GM12875 (cell line): Measurements from ENCODE around the gene RCOR2.
A peak's percentile ranks its signal among the peaks of the same experiment; 100 is the strongest.
"Not testable (repeated sequence)": the region's sequence is repeated elsewhere in the genome, so short reads cannot be mapped to it uniquely, and the experiment has no call there.

ENCODE experiments used
- H3K4me3 ChIP-seq: one replicate; pipeline ENCODE4 v1.5.1; 2011; ENCODE audit warnings: low read depth, low read length, control low read depth
- TF ChIP-seq, protein P1 (sequence below): IDR thresholded peaks from 2 replicates; pipeline ENCODE4 v1.5.1; 2011; ENCODE audit warnings: low read depth, mild to moderate bottlenecking, control low read depth, inconsistent platforms, low read length, moderate library complexity, borderline replicate concordance; ENCODE audit not compliant: insufficient read depth

RCOR2 gene

DNA sequence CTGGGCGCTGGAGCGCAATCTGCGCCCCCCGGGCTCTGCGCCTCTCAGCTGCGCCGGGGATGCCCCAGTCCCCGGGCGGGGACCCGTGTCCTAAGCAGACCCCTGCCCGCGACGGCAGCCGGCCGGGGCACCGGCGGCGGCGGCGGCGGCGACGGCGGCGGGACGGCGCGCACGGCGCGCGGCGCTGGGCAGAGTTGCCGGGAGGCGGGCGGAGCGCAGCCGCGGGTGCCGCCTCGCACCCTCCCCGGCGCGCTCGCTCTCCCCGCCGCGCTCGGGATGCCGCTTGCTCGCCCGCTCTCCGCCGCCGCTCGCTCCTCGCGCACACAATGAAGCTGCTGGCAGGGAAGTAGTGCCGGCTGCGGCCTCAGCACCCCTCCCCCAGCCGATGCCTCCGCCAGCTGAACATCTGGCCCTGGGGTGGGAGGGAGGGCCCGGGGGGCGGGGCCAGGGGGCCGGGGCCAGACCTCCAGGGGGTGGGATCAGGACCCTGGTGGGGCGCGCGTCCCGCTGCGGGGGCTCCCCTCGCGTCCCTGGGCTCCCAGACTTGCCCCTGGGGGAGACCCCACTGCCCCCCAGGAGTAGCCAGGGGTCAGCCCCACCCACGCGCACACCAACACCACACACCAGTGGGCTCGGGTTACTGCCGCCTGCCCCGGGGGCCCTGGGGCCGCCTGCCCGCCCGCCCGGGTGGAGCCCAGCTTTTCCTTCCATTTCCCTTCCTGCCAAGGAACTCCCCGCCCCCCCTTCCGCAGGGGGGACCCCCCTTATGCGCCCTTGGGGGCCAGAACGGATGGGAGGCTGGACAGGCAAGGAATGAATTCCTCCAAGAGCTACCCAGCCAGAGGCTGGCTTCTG is at the start of gene RCOR2:
Gene RCOR2 (minus strand): TSS at position 328 of the 855 bp plus-strand sequence. CDS start 708 bp downstream, outside the sequence.
- H3K4me3 ChIP-seq: peak within 1 kb of the TSS; percentile 50
- TF ChIP-seq, protein P1, sequence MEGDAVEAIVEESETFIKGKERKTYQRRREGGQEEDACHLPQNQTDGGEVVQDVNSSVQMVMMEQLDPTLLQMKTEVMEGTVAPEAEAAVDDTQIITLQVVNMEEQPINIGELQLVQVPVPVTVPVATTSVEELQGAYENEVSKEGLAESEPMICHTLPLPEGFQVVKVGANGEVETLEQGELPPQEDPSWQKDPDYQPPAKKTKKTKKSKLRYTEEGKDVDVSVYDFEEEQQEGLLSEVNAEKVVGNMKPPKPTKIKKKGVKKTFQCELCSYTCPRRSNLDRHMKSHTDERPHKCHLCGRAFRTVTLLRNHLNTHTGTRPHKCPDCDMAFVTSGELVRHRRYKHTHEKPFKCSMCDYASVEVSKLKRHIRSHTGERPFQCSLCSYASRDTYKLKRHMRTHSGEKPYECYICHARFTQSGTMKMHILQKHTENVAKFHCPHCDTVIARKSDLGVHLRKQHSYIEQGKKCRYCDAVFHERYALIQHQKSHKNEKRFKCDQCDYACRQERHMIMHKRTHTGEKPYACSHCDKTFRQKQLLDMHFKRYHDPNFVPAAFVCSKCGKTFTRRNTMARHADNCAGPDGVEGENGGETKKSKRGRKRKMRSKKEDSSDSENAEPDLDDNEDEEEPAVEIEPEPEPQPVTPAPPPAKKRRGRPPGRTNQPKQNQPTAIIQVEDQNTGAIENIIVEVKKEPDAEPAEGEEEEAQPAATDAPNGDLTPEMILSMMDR: no peak

DNA sequence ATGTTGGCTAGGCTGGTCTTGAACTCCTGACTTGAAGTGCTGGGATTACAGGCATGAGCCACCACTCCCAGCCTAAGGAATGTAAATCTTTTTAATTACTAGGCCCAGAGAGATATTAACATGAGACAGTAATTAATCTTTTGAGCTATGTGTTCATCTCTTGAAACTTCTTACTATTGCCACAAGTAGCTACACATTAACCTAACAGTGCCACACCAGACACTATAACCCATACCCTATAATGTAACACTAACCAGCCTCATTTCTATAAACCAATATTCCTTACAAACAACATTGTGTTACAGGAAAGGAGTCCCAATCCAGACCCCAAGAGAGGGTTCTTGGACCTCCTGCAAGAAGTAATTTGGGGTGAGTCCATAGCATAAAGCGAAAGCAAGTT is 49.5 kb upstream of the RCOR2 start:
- TF ChIP-seq, protein P1: no peak
- H3K4me3 ChIP-seq: no peak overlapping the region

DNA sequence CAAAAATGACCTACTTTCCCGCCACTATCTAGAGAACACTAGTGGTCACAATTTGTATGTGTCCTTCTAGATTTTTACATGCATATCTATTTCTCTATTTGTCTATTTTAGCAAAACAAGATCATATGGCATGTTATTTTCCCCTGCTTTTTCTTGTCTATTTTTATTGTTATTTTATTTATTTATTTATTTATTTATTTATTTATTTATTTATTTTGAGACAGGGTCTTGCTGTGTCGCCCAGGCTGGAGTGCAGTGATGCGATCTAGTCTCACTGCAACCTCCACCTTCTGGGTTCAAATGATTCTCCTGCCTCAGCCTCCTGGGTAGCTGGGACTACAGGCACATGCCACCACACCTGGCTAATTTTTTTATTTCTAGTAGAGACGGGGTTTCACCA is 46.9 kb upstream of the RCOR2 start:
- H3K4me3 ChIP-seq: not testable (repeated sequence)

DNA sequence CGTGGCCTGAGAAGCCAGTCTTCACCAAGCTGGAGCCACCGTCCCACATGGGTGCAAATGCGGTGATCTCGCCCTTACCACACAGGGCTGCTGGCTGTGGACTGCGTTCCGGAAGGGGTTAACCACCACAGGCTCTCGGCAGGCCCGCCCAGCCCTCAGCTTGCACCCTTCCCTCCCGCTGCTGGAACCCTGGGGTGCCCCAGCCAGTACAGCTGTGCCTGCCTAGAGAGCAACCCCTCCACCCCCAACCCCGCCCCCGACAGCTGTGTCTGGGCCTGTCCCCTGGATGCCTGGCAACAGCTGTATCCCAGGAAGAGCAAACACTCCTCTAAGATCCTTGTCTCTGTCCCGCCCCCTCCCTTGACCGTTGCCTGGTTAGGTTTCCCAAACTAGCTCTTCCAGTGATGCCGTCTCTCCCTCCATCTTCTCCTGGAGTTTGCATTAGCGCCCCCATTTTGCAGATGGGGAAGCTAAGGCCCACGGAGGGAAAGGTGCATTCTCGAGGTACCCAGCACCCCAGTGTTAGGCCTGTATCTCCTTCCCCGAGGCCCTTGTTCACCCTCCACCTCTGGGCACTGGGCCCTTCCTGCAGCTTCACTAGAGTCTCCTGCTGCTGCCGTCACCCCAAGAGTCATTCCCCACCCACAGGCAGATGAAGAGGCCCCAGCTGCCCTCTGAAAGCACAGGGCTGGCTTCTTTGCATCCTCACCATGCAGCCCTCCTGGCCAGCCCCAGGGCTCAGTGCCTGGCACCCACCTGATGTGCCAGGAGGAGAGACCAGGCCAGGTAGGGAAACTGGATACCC is 44.8 kb upstream of the RCOR2 start:
- H3K4me3 ChIP-seq: no peak overlapping the region
- TF ChIP-seq, protein P1: no peak

DNA sequence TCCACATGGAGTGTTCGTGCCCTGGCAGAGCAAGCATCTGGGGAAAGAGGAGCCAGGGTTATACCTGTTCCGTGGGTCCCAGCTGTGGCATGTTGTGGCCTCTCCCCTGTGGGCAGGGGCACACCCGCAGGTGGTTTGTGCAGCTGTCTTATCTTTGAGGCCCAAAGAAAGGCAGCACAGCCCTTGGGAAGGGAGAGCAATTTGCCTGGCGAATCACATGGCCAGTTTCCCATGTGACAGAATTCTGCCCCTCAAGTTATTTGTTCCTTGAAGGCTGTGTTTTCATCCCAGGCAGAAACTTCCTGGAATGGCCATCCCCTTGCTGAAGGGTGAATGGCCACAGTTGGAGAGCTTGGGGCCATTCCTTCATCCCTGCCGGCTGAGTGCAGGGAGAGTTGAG is 41.0 kb upstream of the RCOR2 start:
- no peak overlapping the region for H3K4me3 ChIP-seq
- TF ChIP-seq, protein P1: no peak

DNA sequence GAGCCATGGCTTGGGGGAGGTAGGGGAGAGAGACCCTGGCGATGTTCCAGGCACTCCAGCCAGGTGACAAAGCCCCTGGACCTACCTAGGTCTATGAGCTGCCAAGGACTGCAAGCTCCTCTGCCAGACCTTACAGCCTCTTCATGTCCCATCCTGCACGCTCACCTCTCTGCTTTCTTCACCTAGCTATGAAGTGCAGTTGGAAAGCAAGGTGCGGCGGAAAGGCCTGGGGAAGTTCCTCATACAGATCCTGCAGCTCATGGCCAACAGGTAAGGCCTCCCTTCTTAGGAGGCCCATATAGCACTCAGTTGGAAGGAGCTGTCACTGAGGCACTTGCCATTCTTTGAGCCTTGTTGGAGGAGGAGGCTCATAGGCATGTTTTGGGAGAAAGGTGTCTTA is 35.6 kb upstream of the RCOR2 start:
- H3K4me3 ChIP-seq: no peak overlapping the region
- TF ChIP-seq, protein P1: no peak

DNA sequence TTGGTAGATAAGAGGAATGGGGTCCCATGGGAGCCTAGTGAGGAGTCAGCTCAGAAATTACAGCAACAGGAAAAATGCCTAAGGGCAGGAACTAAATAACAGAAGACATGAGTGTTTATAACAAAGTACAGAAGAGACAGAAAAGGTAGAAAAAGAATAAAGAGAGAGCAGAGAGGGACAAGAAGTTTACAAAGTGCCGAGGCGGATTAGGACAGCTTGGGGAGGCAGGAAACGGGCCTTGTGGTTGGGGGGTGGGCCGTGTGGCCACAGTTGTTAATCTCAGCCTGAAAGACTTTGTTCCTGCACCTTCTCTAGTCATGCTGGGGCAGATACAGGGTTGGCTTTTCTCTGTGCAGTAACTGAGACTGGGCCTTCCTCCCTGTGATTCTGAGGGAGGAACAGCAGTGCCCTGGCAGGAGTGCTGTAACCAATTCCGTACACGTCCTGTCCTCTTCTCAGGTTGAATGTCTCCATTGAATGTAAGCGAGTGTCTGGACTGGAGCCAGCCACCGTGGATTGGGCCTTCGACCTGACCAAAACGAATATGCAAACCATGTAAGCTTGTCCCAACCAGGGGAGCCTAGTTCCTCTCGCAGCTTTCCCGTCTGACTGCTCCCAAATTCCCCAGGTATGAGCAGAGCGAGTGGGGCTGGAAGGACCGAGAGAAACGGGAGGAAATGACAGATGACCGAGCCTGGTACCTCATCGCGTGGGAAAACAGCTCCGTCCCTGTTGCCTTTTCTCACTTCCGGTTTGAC is 35.0 kb upstream of the RCOR2 start:
- TF ChIP-seq, protein P1: no peak
- H3K4me3 ChIP-seq: no peak overlapping the region
